ENCODE results near the gene TDRKH.

The TDRKH gene

DNA sequence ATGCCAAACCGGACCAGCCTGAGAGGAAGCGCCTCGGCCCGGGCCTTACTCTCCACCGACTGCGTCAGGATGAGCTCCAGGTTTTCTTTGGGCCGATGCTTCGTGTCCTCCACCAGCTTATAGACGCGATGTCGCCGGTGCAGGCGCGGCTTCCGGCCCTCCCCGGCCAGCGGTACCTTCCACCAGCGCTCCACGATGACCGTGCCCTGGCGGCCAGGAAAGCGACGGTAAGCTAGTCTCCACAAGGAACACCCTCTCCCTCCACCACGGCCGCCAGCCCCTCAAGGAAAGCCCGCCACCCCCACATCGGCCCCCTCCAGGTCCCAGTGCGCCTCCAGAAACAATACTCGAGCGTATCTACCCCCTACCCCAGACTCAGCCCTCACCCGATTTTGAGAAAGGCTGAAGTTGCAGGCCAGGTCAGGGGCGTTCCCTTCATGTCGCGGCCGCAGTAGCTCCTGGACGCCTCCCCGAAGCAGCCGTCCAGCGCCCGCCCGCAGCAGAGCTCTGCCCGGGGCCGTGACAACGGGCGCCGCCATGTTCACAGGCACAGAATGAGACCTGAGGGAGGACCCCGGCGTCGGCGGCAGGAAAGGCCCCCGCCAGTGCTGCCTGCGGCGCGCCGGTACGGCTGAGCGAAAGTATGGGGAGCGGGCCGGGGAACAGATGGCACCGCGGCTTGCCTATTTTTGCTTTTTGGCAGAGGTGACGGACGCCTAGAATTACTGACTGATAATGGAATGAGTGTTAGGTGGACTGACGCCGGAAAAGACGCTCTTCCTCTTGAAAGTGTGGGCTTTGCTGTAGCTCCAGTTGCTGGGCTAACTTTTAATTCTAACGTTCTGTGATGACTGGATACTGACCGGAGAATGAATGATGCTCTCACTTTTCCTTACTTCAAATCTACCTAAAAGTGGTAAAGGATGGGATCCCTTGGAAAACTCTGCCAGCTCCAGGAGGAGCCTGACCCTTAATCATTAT lies 27.1 kb downstream of the TDRKH start, which contains the start of gene MRPL9:
Gene MRPL9 (minus strand): TSS at position 556 of the 981 bp plus-strand sequence. CDS start 17 bp downstream, at position 539.
- Histone ChIP-seq H3K4me2 (ENCODE audit: low read length) (peak within 1 kb of the TSS; percentile 84), H3K79me1 (ENCODE audit: low read length) (peaks cover 7% of the 10 kb centered on the region), H3K36me3 (ENCODE audit: control insufficient read depth in 1 of 2, insufficient read depth in 2 of 2, low read length in 2 of 2) (peaks cover 12 to 22% of the 10 kb centered on the region in 2 experiments), H3K14ac (ENCODE audit: low read length) (peak within 1 kb of the TSS; percentile 59), H3K4ac (ENCODE audit: low read depth, low read length) (peak within 1 kb of the TSS; percentile 70), H2BK120ac (ENCODE audit: insufficient read depth, low read length, poor library complexity) (no peak within 1 kb of the TSS), H3K4me1 (ENCODE audit: control insufficient read depth in 1 of 2, insufficient read depth in 2 of 2, low read length in 2 of 2) (peaks cover 5 to 7% of the 10 kb centered on the region in 2 experiments), H3K4me3 (ENCODE audit: low read depth, low read length) (peak within 1 kb of the TSS; percentile 91), H2BK5ac (ENCODE audit: low read depth, low read length, poor library complexity) (peak within 1 kb of the TSS; percentile 49), H2AFZ (ENCODE audit: insufficient read depth, low read length, poor library complexity) (peak within 1 kb of the TSS; percentile 68), H3K23ac (ENCODE audit: low read length) (no peak within 1 kb of the TSS), H4K8ac (ENCODE audit: low read depth, low read length) (peak within 1 kb of the TSS; percentile 93), H2BK12ac (ENCODE audit: low read length) (no peak within 1 kb of the TSS), H4K12ac (ENCODE audit: low read depth, low read length) (peak within 1 kb of the TSS; percentile 68), H3K79me2 (ENCODE audit: control insufficient read depth, insufficient read depth, low read length, poor library complexity) (no peaks in the 10 kb centered on the region), H3K27ac (ENCODE audit: low read depth, low read length) (peak within 1 kb of the TSS; percentile 4), H3K9me3 (ENCODE audit: insufficient read depth, low read depth, low read length) (no peaks in the 10 kb centered on the region), H2AK5ac (ENCODE audit: low read length) (no peak within 1 kb of the TSS), H3K18ac (ENCODE audit: low read length) (peak within 1 kb of the TSS; percentile 67), H3K27me3 (ENCODE audit: insufficient read depth, low read length) (no peaks in the 10 kb centered on the region), H3K9ac (ENCODE audit: low read length) (peak within 1 kb of the TSS; percentile 94), H4K91ac (ENCODE audit: low read depth, low read length) (peak within 1 kb of the TSS; percentile 83)
- WGBS (ENCODE audit: extremely low coverage, insufficient coverage, insufficient read length) = no CpG with 5 or more reads among the region's 68 CpGs
- peak; percentile 77 to 85 for DNase-seq

DNA sequence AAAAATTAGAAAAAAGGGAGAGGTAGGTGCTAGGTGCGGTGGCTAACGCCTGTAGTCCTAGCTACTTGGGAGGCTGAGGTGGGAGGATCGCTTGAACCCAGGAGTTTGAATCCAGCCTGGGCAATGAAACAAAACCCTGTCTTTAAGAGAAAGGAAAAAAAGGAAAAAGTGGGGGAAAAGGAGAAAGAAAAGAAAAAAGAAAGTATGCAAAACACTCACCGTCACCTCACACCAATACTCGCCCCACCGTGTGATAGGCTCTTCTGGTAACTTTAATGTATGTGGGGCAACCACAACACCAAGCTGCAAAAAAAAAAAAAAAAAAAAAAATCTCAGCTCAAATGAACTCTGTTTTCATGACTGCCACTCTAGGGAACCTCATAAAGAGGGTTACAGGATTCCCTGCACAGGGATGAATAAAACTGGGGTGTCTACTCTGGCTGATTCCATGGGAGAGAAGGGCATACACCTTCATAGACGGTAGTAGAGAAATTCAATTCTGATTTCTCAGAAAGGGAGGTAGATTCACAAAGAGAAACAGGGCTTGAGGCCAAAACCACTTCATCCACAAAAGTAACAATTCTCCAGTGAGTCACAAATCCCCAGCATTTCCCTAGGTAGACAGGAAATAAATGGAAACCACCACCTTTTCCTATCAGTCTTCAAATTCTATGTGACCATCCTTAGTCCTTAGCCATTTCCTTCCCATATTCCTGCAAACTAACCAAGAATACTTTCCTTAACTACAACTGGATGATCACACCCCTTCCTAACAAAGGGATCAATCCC lies 29.5 kb downstream of the TDRKH start:
- H2AK5ac ChIP-seq (ENCODE audit: low read length) = no peak overlapping the region
- H3K4me2 ChIP-seq (ENCODE audit: low read length) = no peak overlapping the region
- H3K14ac ChIP-seq (ENCODE audit: low read length) = no peak overlapping the region
- H3K9me3 ChIP-seq (ENCODE audit: insufficient read depth, low read depth, low read length) = no peaks in the 10 kb centered on the region
- H3K27ac ChIP-seq (ENCODE audit: low read depth, low read length) = no peak overlapping the region
- peaks cover 7% of the 10 kb centered on the region for H3K79me1 ChIP-seq (ENCODE audit: low read length)
- H3K4ac ChIP-seq (ENCODE audit: low read depth, low read length) = no peak overlapping the region
- WGBS (ENCODE audit: extremely low coverage, insufficient coverage, insufficient read length) = no CpG with 5 or more reads among the region's 7 CpGs
- H3K36me3 ChIP-seq (ENCODE audit: control insufficient read depth in 1 of 2, insufficient read depth in 2 of 2, low read length in 2 of 2) = peaks cover 12 to 24% of the 10 kb centered on the region in 2 experiments
- no peak overlapping the region for H2AFZ ChIP-seq (ENCODE audit: insufficient read depth, low read length, poor library complexity)
- H3K9ac ChIP-seq (ENCODE audit: low read length) = no peak overlapping the region
- no peaks in the 10 kb centered on the region for H3K79me2 ChIP-seq (ENCODE audit: control insufficient read depth, insufficient read depth, low read length, poor library complexity)
- H3K18ac ChIP-seq (ENCODE audit: low read length) = no peak overlapping the region
- no peak overlapping the region for H4K91ac ChIP-seq (ENCODE audit: low read depth, low read length)
- no peak overlapping the region for H4K12ac ChIP-seq (ENCODE audit: low read depth, low read length)
- H3K4me3 ChIP-seq (ENCODE audit: low read depth, low read length) = no peak overlapping the region
- H3K23ac ChIP-seq (ENCODE audit: low read length) = no peak overlapping the region
- no peaks in the 10 kb centered on the region for H3K27me3 ChIP-seq (ENCODE audit: insufficient read depth, low read length)
- no peak overlapping the region for H2BK12ac ChIP-seq (ENCODE audit: low read length)
- no peak overlapping the region for H4K8ac ChIP-seq (ENCODE audit: low read depth, low read length)
- H2BK5ac ChIP-seq (ENCODE audit: low read depth, low read length, poor library complexity) = no peak overlapping the region
- no peak overlapping the region for H2BK120ac ChIP-seq (ENCODE audit: insufficient read depth, low read length, poor library complexity)
- DNase-seq = no peak
- H3K4me1 ChIP-seq (ENCODE audit: control insufficient read depth in 1 of 2, insufficient read depth in 2 of 2, low read length in 2 of 2) = peaks cover 0 to 2% of the 10 kb centered on the region in 2 experiments

DNA sequence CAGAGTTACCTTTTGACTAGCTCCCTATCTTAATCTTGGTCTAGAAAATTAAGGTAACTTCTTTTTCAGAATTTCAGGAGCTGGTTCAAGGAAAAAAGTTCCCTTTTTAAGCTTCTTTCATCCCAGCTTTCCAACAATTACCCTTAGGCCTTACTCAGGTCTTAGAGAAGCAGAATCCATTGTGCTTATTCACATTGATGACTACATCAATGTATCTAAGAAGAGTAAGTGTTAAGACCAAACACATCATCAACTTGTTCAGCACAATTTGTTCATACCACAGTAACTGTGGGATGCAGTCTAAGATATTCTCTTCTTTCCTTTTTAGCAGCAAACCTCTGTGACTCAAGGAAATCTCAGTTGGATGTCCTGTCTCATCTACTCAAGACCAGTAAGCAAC lies 31.1 kb downstream of the TDRKH start:
- Histone ChIP-seq H3K4ac (ENCODE audit: low read depth, low read length) (no peak overlapping the region), H3K9ac (ENCODE audit: low read length) (no peak overlapping the region), H2AFZ (ENCODE audit: insufficient read depth, low read length, poor library complexity) (no peak overlapping the region), H4K8ac (ENCODE audit: low read depth, low read length) (no peak overlapping the region), H2AK5ac (ENCODE audit: low read length) (no peak overlapping the region), H3K36me3 (ENCODE audit: control insufficient read depth in 1 of 2, insufficient read depth in 2 of 2, low read length in 2 of 2) (peaks cover 12 to 24% of the 10 kb centered on the region in 2 experiments), H4K12ac (ENCODE audit: low read depth, low read length) (no peak overlapping the region), H3K23ac (ENCODE audit: low read length) (no peak overlapping the region), H2BK120ac (ENCODE audit: insufficient read depth, low read length, poor library complexity) (no peak overlapping the region), H4K91ac (ENCODE audit: low read depth, low read length) (no peak overlapping the region), H3K14ac (ENCODE audit: low read length) (no peak overlapping the region), H3K9me3 (ENCODE audit: insufficient read depth, low read depth, low read length) (no peaks in the 10 kb centered on the region), H3K27me3 (ENCODE audit: insufficient read depth, low read length) (no peaks in the 10 kb centered on the region), H3K4me2 (ENCODE audit: low read length) (no peak overlapping the region), H3K27ac (ENCODE audit: low read depth, low read length) (no peak overlapping the region), H3K79me2 (ENCODE audit: control insufficient read depth, insufficient read depth, low read length, poor library complexity) (no peaks in the 10 kb centered on the region), H2BK12ac (ENCODE audit: low read length) (no peak overlapping the region), H3K18ac (ENCODE audit: low read length) (no peak overlapping the region), H3K4me1 (ENCODE audit: control insufficient read depth in 1 of 2, insufficient read depth in 2 of 2, low read length in 2 of 2) (peaks cover 0 to 2% of the 10 kb centered on the region in 2 experiments), H3K4me3 (ENCODE audit: low read depth, low read length) (no peak overlapping the region), H2BK5ac (ENCODE audit: low read depth, low read length, poor library complexity) (no peak overlapping the region), H3K79me1 (ENCODE audit: low read length) (peaks cover 7% of the 10 kb centered on the region)
- DNase-seq = no peak

DNA sequence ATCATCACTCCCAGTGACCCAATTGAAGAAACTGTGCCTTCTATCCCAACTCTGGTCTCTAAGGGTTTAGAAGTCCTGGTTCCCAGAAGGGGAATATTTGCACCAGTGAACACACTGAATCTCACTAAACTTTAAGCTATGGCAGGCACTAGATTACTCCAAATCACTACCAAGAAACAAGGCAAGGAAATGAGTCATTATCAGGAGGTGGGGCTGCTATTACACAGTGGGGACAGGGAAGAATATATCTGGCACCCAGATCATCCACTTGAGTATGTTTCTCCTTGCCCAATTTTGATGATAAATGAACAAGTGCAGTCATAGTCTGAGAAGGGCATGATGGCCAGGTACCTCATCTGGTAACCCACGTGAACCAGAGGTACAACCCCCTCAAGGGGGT lies 34.0 kb downstream of the TDRKH start:
- Histone ChIP-seq H3K27ac (ENCODE audit: low read depth, low read length) (no peak overlapping the region), H3K14ac (ENCODE audit: low read length) (no peak overlapping the region), H2BK5ac (ENCODE audit: low read depth, low read length, poor library complexity) (no peak overlapping the region), H3K4me3 (ENCODE audit: low read depth, low read length) (no peak overlapping the region), H3K4ac (ENCODE audit: low read depth, low read length) (no peak overlapping the region), H3K36me3 (ENCODE audit: control insufficient read depth in 1 of 2, insufficient read depth in 2 of 2, low read length in 2 of 2) (peaks cover 7 to 18% of the 10 kb centered on the region in 2 experiments), H4K12ac (ENCODE audit: low read depth, low read length) (no peak overlapping the region), H2AK5ac (ENCODE audit: low read length) (no peak overlapping the region), H3K9ac (ENCODE audit: low read length) (no peak overlapping the region), H4K8ac (ENCODE audit: low read depth, low read length) (no peak overlapping the region), H2BK120ac (ENCODE audit: insufficient read depth, low read length, poor library complexity) (no peak overlapping the region), H3K4me2 (ENCODE audit: low read length) (no peak overlapping the region), H3K79me2 (ENCODE audit: control insufficient read depth, insufficient read depth, low read length, poor library complexity) (no peaks in the 10 kb centered on the region), H2BK12ac (ENCODE audit: low read length) (no peak overlapping the region), H4K91ac (ENCODE audit: low read depth, low read length) (no peak overlapping the region), H3K27me3 (ENCODE audit: insufficient read depth, low read length) (no peaks in the 10 kb centered on the region), H2AFZ (ENCODE audit: insufficient read depth, low read length, poor library complexity) (no peak overlapping the region), H3K79me1 (ENCODE audit: low read length) (no peaks in the 10 kb centered on the region), H3K18ac (ENCODE audit: low read length) (no peak overlapping the region), H3K4me1 (ENCODE audit: control insufficient read depth in 1 of 2, insufficient read depth in 2 of 2, low read length in 2 of 2) (no peaks in the 10 kb centered on the region), H3K23ac (ENCODE audit: low read length) (no peak overlapping the region), H3K9me3 (ENCODE audit: insufficient read depth, low read depth, low read length) (no peaks in the 10 kb centered on the region)
- no peak for DNase-seq
- WGBS (ENCODE audit: extremely low coverage, insufficient coverage, insufficient read length) = no CpG with 5 or more reads among the region's 1 CpG

Measured in trophoblast cell (in vitro differentiated cells and primary cell).